SK-N-SH treated with all-trans-retinoic acid at 6 μM for 48 hours (cell line): Measurements from ENCODE around the gene HBQ1.

ENCODE experiments used
- ATAC-seq: fragments of 200-7000 bp; cut with Tn5 transposase; 3 replicates; pipeline ENCODE4 v1.9.1; 2020; ENCODE audit warnings: mild to moderate bottlenecking, moderate library complexity
- ARNTL ChIP-seq: fragments of 450-650 bp; formaldehyde crosslinking; IDR thresholded peaks from 2 replicates; pipeline ENCODE4 v1.5.0; 2020; ENCODE audit warnings: low read depth, mild to moderate bottlenecking, moderate library complexity, borderline replicate concordance
- CSRNP3 ChIP-seq: fragments of 250-450 bp; sonication (Bioruptor Pico); IDR thresholded peaks from 2 replicates; pipeline ENCODE4 v1.5.1; 2021; ENCODE audit warnings: mild to moderate bottlenecking, moderate library complexity
- ESRRG ChIP-seq: fragments of 250-450 bp; sonication (Bioruptor Pico); IDR thresholded peaks from 2 replicates; pipeline ENCODE4 v1.6.1; 2021; ENCODE audit warnings: mild to moderate bottlenecking
- GLIS3 ChIP-seq: fragments of 250-450 bp; sonication (Bioruptor Pico); IDR thresholded peaks from 2 replicates; pipeline ENCODE4 v1.5.0; 2020; ENCODE audit warnings: mild to moderate bottlenecking, moderate library complexity
- ISL1 ChIP-seq: fragments of 250-450 bp; sonication (Bioruptor Pico); IDR thresholded peaks from 2 replicates; pipeline ENCODE4 v2.1.2; 2022; ENCODE audit warnings: mild to moderate bottlenecking, moderate library complexity
- OSR1 ChIP-seq: fragments of 250-450 bp; sonication (Bioruptor Pico); IDR thresholded peaks from 2 replicates; pipeline ENCODE4 v1.8.0; 2022; ENCODE audit warnings: moderate library complexity, mild to moderate bottlenecking, inconsistent platforms
- PATZ1 ChIP-seq: fragments of 250-450 bp; sonication (Bioruptor Pico); IDR thresholded peaks from 2 replicates; pipeline ENCODE4 v1.8.0; 2020; ENCODE audit warnings: mild to moderate bottlenecking, moderate library complexity, borderline replicate concordance
- POU6F1 ChIP-seq: fragments of 250-450 bp; sonication (Bioruptor Pico); IDR thresholded peaks from 2 replicates; pipeline ENCODE4 v1.8.0; 2021; ENCODE audit warnings: low read depth, mild to moderate bottlenecking, moderate library complexity, borderline replicate concordance
- PPARA ChIP-seq: fragments of 250-450 bp; sonication (Bioruptor Pico); IDR thresholded peaks from 2 replicates; pipeline ENCODE4 v1.5.0; 2020; ENCODE audit warnings: mild to moderate bottlenecking, borderline replicate concordance
- RARB ChIP-seq: fragments of 250-450 bp; sonication (Bioruptor Pico); IDR thresholded peaks from 2 replicates; pipeline ENCODE4 v1.8.0; 2021; ENCODE audit warnings: mild to moderate bottlenecking, moderate library complexity
- SNAI2 ChIP-seq: fragments of 250-450 bp; sonication (Bioruptor Pico); IDR thresholded peaks from 2 replicates; pipeline ENCODE4 v1.5.0; 2020; ENCODE audit warnings: mild to moderate bottlenecking, moderate library complexity
- TCF4 ChIP-seq: fragments of 250-450 bp; sonication (Bioruptor Pico); IDR thresholded peaks from 2 replicates; pipeline ENCODE4 v1.8.0; 2021; ENCODE audit warnings: mild to moderate bottlenecking, moderate library complexity, borderline replicate concordance
- TOX ChIP-seq: fragments of 250-450 bp; sonication (Bioruptor Pico); IDR thresholded peaks from 2 replicates; pipeline ENCODE4 v1.8.0; 2021; ENCODE audit warnings: mild to moderate bottlenecking, moderate library complexity, borderline replicate concordance
- TSHZ2 ChIP-seq: fragments of 250-450 bp; sonication (Bioruptor Pico); IDR thresholded peaks from 2 replicates; pipeline ENCODE4 v1.5.0; 2020; ENCODE audit warnings: mild to moderate bottlenecking, moderate library complexity
- ZC3H10 ChIP-seq: fragments of 250-450 bp; sonication (Bioruptor Pico); IDR thresholded peaks from 2 replicates; pipeline ENCODE4 v1.5.1; 2021; ENCODE audit warnings: mild to moderate bottlenecking, moderate library complexity
- ZFP3 ChIP-seq: fragments of 250-450 bp; sonication (Bioruptor Pico); IDR thresholded peaks from 2 replicates; pipeline ENCODE4 v1.5.0; 2020; ENCODE audit warnings: mild to moderate bottlenecking, moderate library complexity
- ZFP30 ChIP-seq: fragments of 450-650 bp; formaldehyde crosslinking; IDR thresholded peaks from 2 replicates; pipeline ENCODE4 v1.5.0; 2022; ENCODE audit warnings: mild to moderate bottlenecking, moderate library complexity
- ZNF565 ChIP-seq: fragments of 450-650 bp; formaldehyde crosslinking; conservative IDR thresholded peaks from 2 replicates; pipeline ENCODE4 v1.5.0; 2020; ENCODE audit warnings: low read depth, mild to moderate bottlenecking, moderate library complexity
- ZNF70 ChIP-seq: fragments of 450-650 bp; formaldehyde crosslinking; IDR thresholded peaks from 2 replicates; pipeline ENCODE4 v1.5.0; 2020; ENCODE audit warnings: mild to moderate bottlenecking, moderate library complexity
- ZNF8 ChIP-seq: fragments of 450-650 bp; formaldehyde crosslinking; IDR thresholded peaks from 2 replicates; pipeline ENCODE4 v1.5.0; 2020; ENCODE audit warnings: mild to moderate bottlenecking, moderate library complexity

HBQ1 gene

GRCh38 chr16:143456-143855 lies 36.8 kb upstream of the HBQ1 start:
- TF ChIP-seq POU6F1 (CRISPR knock-in tag) = no peak
- no peak for TF ChIP-seq TCF4 (CRISPR knock-in tag)
- TF ChIP-seq TSHZ2 (CRISPR knock-in tag) = no peak
- TF ChIP-seq RARB = no peak
- TF ChIP-seq ISL1 (CRISPR knock-in tag) = no peak
- TF ChIP-seq ARNTL (CRISPR knock-in tag) = no peak
- ATAC-seq = no peak

GRCh38 chr16:144797-145252 lies 35.4 kb upstream of the HBQ1 start:
- ATAC-seq = no peak
- TF ChIP-seq SNAI2 = no peak
- TF ChIP-seq ZNF70 (CRISPR knock-in tag) = no peak
- no peak for TF ChIP-seq TSHZ2 (CRISPR knock-in tag)
- no peak for TF ChIP-seq ZFP3 (CRISPR knock-in tag)
- TF ChIP-seq PPARA = no peak
- TF ChIP-seq CSRNP3 (CRISPR knock-in tag) = no peak
- TF ChIP-seq PATZ1 (CRISPR knock-in tag) = no peak
- TF ChIP-seq OSR1 = no peak
- no peak for TF ChIP-seq ISL1 (CRISPR knock-in tag)
- TF ChIP-seq ZNF565 (CRISPR knock-in tag) = no peak

GRCh38 chr16:146646-147045 lies 33.6 kb upstream of the HBQ1 start:
- no peak for ATAC-seq
- TF ChIP-seq ZC3H10 (CRISPR knock-in tag) = no peak
- no peak for TF ChIP-seq ARNTL (CRISPR knock-in tag)
- TF ChIP-seq, all 23 proteins: peak for 0

- peak; percentile 30 for ATAC-seq
- TF ChIP-seq GLIS3 (CRISPR knock-in tag) = no peak
- no peak for TF ChIP-seq RARB
- no peak for TF ChIP-seq PATZ1 (CRISPR knock-in tag)
- no peak for TF ChIP-seq ZFP30 (CRISPR knock-in tag)
- TF ChIP-seq TOX = no peak
- no peak for TF ChIP-seq ZNF8 (CRISPR knock-in tag)
- no peak for TF ChIP-seq TSHZ2 (CRISPR knock-in tag)
- TF ChIP-seq ESRRG (CRISPR knock-in tag) = no peak
- no peak for TF ChIP-seq ARNTL (CRISPR knock-in tag)
These were observed 31.1 kb upstream of the HBQ1 start for GRCh38 chr16:149024-149660.
